GM06990 (cell line): ENCODE results near the gene HDAC4.
"Not testable (repeated sequence)": the region's sequence is repeated elsewhere in the genome, so short reads cannot be mapped to it uniquely, and the experiment has no call there.

Experiments
- DNase-seq: peaks from one replicate; pipeline ENCODE4 v3.0.0-alpha.2; 2011; ENCODE audit not compliant: insufficient read length; ENCODE audit errors: extremely low read depth
- H3K27me3 ChIP-seq: replicated peaks from 2 replicates; pipeline ENCODE4 v1.6.0; 2011; ENCODE audit warnings: low read length; ENCODE audit not compliant: control insufficient read depth, insufficient read depth
- H3K36me3 ChIP-seq: 2 replicates; pipeline ENCODE4 v1.5.1; 2011; ENCODE audit warnings: low read length; ENCODE audit not compliant: control insufficient read depth, insufficient read depth
- H3K4me3 ChIP-seq: replicated peaks from 2 replicates; pipeline ENCODE4 v1.5.1; 2011; ENCODE audit warnings: low read depth, mild to moderate bottlenecking, control low read depth, low read length
- TF ChIP-seq, protein P1 (sequence below): IDR thresholded peaks from 2 replicates; pipeline ENCODE4 v1.5.1; 2011; ENCODE audit warnings: low read length, control low read depth, mild to moderate bottlenecking, inconsistent platforms; ENCODE audit not compliant: insufficient read depth, poor library complexity, severe bottlenecking

Gene HDAC4

DNA sequence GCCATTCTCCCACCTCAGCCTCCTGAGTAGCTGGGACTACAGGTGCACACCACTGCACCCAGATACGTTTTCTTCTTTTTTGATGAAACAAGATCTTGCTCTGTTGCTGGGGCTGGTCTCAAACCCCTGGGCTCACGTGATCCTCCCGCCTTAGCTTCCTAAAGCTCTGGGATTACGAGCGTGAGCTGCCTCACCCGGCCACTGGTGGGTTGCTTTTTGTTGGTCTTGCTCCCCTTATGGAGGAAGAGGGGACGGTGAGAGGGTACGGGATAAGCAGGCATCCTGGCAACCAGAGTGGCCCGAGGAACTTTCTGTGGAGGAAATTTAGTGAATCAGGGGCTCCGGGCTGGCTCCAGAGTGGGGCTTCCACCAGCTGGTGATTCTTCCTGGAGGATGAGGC is 222.3 kb downstream of the HDAC4 start:
- Histone ChIP-seq H3K36me3 (no peaks in the 10 kb centered on the region), H3K27me3 (no peaks in the 10 kb centered on the region), H3K4me3 (no peak overlapping the region)
- DNase-seq: no peak
- TF ChIP-seq, protein P1, sequence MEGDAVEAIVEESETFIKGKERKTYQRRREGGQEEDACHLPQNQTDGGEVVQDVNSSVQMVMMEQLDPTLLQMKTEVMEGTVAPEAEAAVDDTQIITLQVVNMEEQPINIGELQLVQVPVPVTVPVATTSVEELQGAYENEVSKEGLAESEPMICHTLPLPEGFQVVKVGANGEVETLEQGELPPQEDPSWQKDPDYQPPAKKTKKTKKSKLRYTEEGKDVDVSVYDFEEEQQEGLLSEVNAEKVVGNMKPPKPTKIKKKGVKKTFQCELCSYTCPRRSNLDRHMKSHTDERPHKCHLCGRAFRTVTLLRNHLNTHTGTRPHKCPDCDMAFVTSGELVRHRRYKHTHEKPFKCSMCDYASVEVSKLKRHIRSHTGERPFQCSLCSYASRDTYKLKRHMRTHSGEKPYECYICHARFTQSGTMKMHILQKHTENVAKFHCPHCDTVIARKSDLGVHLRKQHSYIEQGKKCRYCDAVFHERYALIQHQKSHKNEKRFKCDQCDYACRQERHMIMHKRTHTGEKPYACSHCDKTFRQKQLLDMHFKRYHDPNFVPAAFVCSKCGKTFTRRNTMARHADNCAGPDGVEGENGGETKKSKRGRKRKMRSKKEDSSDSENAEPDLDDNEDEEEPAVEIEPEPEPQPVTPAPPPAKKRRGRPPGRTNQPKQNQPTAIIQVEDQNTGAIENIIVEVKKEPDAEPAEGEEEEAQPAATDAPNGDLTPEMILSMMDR: no peak

DNA sequence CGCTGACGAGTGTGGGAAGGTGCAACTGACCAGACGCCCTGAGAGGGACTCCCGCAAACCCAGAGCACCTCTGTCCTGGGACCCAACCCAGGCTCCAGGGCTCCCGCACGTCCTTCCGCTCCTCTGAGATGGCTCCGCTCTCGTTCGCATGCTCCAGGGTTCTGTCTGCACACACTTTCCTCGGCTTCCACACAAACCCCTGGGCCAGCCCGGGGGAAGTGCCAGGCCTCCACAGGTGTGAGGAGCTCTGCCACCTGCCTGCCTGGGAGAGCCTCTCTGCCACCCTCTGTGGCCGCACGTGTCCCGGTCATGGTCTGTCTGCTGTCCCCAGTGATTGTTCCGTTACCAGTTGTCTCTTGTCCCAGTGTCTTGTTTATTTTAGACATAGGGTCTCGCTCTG is 222.9 kb downstream of the HDAC4 start:
- Histone ChIP-seq H3K36me3 (no peaks in the 10 kb centered on the region), H3K4me3 (no peak overlapping the region), H3K27me3 (no peaks in the 10 kb centered on the region)
- DNase-seq: no peak
- TF ChIP-seq, protein P1: no peak

DNA sequence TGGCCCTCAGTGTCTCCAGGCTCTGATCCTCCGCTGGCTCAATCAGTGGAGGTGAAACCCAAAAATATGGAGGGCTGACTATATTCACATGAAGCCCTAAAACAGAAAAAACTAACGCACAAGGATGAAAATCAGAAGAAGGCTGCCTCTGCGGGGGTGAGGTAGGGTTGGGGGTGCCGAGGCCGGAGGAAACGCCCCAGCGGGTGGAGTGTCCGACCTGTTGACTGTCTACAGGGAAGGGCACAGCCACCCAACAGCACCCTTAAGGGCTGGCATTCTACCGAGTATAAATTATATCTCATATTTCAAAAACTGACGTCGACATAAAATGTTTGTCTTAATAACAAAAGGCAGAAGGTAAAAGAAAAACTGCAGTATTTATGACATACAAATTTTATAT is 223.5 kb downstream of the HDAC4 start:
- H3K36me3 ChIP-seq: no peaks in the 10 kb centered on the region
- TF ChIP-seq, protein P1: no peak
- no peaks in the 10 kb centered on the region for H3K27me3 ChIP-seq
- DNase-seq: no peak
- H3K4me3 ChIP-seq: no peak overlapping the region

DNA sequence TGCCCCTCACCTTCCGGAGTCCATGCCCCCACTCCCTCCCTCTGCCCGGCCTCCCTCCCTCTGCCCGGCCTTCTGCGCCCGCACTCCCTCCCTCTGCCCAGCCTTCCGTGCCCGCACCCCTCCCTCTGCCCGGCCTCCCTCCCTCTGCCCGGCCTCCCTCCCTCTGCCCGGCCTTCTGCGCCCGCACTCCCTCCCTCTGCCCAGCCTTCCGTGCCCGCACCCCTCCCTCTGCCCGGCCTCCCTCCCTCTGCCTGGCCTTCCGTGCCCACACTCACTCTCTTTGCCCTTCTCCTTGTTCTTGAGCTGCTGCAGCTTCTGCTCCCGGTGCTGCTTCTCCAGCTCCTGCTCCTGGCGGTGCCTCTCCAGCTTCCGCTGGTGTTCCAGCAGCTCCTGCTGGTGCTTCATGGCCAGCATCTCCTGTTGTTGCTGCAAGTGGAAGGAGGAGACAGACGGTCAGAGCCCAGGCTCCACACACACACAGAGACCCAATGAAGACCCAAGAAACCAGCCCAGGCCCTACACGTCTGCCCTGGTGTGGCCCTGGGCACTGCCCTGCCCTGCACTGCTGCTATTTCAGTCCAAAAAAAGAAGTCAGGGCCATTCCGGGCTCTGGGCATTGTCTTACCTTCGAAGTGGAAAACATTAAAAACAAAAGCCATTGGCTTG is 224.5 kb downstream of the HDAC4 start:
- not testable (repeated sequence) for DNase-seq, H3K27me3 ChIP-seq, H3K36me3 ChIP-seq, H3K4me3 ChIP-seq

DNA sequence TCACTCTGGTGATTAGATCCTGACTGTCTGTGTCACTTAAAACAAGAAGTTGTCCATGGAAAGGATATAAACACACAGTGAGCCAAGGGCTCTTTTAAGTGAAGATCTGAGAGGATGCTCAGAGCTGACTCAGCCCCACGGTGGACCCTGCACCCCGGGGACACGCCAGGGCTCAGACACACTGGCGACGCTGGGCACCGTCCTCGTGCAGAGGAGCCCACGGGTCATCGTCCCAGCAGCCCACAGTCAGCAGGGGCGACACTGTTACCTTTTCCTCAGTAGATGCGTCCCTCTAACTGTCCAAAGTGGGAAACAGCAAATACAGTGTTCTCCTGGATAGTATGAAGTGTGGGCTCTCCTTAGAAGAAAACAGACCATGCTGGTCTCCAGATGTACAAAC is 225.6 kb downstream of the HDAC4 start:
- no peak for DNase-seq
- H3K36me3 ChIP-seq: no peaks in the 10 kb centered on the region
- no peak overlapping the region for H3K4me3 ChIP-seq
- TF ChIP-seq, protein P1: no peak
- H3K27me3 ChIP-seq: no peaks in the 10 kb centered on the region

DNA sequence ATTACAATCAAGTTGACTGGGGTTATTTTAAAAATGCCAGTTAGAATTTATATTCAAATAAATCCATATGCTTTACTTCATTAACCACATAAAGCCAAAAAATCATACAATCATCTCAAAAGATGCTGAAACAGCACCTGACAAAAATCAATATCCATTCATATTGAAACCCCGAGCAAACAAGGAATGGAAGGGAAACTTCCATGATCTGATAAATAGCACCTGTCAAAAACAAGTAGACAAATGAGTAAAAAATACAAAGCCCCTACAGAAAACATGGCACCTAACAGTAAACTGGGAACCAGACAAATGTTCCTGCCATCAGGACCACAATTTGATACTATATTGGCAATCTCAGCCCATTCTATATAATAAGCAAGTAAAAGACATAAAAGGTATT is 227.5 kb downstream of the HDAC4 start:
- no peak for DNase-seq
- TF ChIP-seq, protein P1: no peak
- Histone ChIP-seq H3K4me3 (no peak overlapping the region), H3K27me3 (no peaks in the 10 kb centered on the region), H3K36me3 (no peaks in the 10 kb centered on the region; the same call in 1 of the 2 replicates)
